NCI-H2081 (cell line): Measurements from ENCODE around the gene TMEM170A.
"Not testable (repeated sequence)": the region's sequence is repeated elsewhere in the genome, so short reads cannot be mapped to it uniquely, and the experiment has no call there.

Source experiments
- DNase-seq, 2 experiments: peaks; one replicate each; lab custom pipeline; 2025; lab: John Stamatoyannopoulos, UW

TMEM170A gene

DNA sequence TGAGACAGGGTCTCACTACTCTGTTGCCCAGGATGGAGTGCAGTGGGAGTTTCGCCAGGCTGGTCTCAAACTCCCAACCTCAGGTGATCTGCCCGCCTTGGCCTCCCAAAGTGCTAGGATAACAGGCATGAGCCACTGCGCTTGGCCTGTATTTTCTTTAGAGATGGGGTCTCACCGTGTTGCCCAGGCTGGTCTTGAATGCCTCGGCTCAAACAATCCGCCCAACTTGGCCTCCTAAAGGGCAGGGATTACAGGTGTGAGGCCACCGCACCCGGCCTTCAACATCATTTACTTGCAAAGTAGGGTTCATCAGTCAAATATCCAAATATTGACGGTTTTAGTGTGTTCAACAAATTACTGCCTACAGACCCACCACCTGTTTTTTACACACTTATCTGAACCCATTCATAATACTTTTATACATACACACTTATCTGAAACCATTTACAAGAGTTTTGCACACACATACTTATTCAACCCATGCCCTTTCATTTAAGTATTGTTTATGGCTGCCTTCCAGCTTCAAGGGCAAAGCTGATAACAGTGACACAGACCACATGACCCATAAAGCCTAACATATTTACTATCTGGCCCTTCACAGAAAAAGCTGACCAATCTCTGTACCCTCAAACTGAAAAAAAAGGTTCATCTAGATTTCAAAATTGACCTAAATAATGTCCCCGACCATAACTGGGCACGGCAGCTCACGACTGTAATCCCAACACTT, 11.9 kb downstream of the TMEM170A start:
- no peak for DNase-seq

DNA sequence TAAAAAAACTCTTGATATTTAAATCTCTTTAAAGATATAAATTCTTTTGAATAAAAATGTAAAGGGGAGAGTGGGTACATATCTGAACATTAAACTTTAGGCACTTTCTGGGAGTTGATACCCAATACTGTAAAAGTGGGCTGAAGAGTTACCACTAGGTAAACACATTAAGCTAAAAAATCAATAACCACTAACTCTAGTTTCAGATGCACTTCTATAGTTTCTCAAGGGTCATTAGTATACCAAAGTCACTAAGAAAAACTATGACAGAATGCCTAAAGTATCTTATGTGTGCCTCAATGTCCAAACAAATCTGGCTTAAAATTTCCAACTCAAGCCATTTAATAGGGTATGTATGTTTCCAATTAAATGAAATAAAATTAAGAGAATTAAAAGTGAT, 18.1 kb downstream of the TMEM170A start:
- no peak for DNase-seq

DNA sequence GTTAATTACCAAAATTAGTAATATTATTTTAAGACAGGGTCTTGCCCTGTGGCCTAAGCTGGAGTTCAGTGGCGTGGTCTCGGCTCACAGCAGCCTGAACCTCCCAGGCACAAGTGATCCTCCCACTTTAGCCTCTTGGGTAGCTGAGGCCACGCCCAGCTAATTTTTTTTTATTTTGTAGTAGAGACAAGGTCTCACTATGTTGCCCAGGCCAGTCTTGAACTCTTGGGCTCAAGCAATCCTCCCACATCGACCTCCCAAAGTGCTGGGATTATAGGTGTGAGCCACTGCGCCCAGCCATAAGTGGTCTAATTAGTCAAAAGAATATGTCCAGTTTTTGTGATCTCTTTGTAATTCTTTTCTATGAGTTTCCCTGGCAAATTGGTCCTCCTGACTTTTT, 19.2 kb downstream of the TMEM170A start:
- DNase-seq: no peak

DNA sequence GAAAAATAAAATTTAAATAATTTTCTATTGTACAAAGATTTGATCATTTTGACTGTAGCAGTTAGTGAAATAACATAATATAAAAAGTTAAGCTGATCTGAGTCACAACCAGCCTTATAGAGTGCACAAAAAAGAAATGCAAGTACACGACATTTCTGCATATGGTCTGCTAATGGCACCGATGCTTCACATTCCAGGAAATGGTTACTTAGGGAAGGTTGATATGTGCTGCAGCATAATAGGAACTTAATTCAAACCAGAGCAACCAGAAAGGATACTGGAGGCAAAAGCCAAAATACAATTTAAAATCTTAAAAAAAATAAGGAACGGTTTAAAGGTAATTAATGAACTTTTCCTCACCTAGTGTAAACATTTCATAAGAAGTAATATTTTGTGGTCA, 21.2 kb downstream of the TMEM170A start:
- no peak for DNase-seq

DNA sequence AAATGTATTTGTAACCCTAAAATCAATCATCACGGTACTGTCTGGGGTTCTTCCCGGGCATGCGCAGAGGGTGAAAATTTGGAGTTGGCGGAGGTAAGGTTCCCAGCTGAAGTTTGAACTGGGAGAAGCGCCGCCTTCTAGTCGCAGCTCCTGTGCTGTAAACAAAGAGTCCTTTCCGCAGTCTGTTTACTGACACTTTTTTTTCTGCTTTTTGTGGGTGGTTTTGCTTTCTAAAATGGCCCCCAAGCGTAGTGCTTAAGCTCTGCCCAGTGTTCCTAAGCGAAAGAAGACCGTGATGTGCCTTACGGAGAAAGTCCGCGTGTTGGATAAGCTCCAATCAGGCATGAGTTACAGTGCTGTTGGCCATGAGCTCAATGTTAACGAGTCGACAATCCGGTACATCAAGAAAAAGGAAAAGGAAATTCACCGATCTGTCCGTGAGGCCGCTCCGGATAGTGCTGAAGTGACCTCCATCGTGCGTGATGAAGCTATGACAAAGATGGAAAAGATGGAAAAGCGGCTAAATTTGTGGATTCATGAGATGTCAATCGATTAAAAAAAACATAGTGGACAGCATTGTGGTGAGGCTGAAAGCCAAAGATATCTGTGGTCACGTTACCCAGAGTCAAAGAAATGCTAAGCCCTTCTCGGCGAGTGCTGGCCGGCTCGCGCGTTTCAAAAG, 30.6 kb downstream of the TMEM170A start:
- DNase-seq: peak; percentile 66 to 73

DNA sequence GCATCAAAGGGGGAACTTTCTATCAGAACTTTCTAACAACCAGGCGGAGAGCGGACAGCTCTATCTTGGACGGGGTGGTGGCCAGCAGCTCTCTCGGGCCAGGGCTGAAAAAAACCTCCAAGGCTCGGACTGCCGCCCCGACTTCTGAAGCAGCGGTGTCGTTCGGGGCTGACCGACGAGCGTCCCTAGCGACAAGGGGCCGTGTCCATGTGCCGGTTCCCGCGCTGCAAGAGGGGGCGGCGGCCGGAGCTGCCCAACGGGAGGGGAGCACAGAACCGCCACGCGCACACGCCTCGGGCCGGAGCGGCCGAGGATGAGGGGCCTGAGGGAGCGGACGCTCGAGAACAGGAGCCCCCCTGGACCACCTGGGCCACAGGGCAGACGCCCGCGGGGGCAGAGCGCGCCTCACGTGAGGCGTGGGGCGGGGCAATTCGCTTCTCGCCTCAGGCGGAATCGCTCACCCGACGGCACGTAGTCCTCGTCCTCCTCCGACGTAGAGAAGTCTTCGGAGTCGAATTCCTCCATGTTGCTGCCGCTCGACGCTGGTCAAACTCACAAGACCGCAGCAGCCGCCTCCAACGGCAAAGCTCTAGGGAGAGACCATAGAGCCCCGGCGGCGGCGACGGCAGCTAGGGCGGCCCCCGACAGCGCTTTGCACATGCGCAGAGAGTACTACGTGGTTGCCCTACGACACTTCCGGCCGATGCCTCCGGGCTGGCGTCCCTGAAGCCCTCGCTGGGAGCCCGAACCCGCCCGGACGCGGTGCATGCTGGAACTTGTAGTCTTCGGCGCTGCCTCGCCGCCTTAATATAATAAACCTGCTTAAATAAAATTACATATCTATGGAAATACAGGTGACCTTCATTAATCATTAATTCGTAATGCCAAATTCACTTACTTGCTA, 31.4 kb downstream of the TMEM170A start, which contains the start of gene CFDP1:
Gene CFDP1, minus strand, starts transcription at position 676 of the 904 bp plus-strand sequence. Its CDS starts 151 bp downstream, at position 525.
- peak; percentile 89 to 90 for DNase-seq

DNA sequence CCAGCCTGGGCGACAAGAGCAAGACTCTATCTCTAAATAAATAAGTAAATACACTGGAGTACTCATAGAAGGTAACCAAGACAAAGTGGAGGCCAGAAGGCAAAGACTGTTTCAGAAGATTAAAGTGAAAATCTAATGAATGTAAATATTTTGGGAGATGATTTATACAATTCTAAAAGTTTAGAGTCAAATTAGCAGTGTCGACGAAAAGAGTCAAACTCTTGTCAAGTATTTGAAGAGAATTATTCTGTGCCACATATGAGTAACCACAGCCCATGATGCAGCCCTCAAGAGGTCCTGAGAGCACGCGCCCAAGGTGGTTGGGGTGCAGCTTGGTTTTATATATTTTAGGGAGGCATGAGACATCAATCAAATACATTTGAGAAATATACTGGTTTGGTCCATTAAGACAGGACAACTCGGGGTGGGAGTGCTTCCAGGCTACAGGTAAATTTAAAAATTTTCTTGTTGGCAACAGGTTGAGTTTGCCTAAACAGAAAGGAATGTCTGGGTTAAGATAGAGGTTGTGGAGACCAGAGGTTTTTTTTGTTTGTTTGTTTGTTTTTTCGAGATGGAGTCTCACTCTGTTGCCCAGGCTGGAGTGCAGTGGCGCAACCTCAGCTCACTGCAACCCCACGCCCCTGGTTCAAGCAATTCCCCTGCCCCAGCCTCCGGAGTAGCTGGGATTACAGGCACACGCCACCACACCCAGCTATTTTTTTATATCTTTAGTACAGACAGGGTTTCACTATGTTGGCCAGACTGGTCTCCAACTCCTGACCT, 34.7 kb downstream of the TMEM170A start:
- no peak for DNase-seq

DNA sequence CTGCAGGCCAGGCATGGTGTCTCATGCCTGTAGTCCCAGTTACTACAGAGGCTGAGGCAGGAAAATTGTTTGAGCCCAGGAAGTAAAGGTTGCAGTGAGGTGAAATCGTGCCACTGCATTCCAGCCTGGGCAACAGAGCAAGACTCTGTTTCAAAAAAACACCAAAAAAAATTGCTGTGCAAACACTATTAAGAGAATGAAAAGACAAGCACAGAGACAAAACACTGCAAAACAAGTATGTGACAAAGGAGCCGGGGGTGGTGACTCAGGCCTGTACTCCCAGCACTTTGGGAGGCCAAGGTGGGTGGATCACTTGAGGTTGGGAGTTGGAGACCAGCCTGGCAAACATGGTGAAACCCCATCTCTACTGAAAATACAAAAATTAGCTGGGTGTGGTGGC, 38.0 kb downstream of the TMEM170A start:
- not testable (repeated sequence) for DNase-seq

DNA sequence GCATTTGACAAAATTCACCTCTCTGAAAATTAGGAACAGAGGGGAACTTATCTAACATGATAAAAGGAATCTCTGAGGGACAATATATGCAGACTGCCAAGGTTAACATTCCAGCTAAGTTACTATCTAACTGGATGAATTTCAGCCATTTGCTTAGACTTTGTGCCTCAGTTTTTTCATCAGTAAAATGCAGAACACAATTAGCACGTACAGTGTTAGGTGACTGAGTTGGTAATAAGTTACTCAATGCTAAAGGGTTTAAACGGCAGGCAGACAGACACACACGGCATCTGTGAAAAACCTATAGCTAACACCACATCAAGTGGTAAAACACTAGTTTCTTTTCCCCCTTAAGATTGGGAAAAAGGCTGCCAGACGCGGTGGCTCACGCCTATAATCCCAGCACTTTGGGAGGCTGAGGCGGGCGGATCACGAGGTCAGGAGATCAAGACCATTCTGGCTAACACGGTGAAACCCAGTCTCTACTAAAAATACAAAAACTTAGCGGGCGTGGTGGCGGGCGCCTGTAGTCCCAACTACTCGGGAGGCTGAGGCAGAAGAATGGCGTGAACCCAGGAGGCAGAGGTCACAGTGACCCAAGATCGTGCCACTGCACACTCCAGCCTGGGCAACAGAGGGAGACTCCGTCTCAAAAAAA, 40.3 kb downstream of the TMEM170A start:
- not testable (repeated sequence) for DNase-seq

DNA sequence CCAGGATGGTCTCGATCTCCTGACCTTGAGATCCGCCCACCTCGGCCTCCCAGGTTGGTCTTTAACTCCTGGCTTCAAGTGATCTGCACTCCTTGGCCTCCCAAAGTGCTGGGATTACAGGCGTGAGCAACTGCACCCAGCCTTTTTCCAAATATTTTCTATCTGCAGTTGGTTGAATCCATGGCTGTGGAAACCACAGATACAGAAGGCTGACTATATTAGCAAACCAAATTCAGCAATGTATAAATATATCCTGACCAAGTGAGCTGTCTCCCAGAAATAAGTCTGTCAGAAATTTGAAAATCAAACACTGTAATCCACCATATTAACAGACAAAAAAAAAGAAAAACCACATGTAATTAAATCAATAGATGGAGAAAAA, 40.8 kb downstream of the TMEM170A start:
- DNase-seq: no peak

DNA sequence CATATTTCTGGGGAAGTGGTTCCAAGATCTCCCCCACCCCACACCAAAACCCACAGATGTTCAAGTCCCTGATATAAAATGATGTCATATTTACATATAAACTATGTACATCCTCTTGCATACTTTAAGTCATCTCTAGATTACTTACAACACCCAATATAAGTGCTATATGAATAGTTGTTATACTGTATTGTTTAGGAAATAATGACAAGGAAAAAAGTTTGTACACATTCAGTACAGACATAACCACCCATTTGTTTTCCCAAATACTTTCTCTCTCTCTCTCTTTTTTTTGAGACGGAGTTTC, 42.7 kb downstream of the TMEM170A start:
- DNase-seq: no peak

DNA sequence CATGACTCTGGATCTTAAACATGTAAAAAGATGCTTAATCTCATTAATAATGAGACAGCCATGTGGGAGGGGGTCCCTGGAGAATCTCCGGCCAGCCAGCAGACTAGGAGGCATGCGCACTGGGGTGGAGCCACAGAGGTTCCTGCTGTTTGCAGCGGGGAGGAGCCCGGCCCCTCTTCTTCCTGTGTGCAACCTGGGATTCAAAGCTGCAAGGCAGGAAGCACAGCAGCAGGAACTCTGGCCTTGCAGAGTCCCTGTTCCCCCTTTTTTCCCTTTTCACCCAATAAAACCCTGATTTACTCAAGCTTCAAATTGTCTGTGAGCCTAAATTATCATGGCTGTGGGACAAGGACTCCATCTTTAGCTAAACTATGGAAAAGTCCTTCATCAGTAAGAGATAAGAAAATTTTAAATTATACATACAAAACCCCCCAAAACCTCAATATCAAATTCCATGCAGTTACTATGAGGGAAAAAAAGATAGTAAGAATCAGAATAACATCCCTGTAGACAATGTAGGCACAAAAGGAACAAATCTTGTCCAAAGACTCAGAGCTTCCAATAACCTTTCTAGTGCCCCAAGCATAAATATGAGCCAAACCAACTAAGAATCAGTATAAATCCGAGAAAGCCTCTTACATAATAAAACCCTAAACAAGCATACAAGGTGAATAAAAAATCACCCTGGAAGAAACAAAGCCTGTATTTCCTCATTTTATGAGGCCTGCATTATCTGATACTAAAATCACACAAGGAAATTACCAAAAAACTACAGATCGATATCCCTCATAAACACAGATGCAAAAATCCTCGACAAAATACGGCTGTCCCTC, 43.3 kb downstream of the TMEM170A start:
- peak in 1 of 2 experiments; percentile 11 for DNase-seq

DNA sequence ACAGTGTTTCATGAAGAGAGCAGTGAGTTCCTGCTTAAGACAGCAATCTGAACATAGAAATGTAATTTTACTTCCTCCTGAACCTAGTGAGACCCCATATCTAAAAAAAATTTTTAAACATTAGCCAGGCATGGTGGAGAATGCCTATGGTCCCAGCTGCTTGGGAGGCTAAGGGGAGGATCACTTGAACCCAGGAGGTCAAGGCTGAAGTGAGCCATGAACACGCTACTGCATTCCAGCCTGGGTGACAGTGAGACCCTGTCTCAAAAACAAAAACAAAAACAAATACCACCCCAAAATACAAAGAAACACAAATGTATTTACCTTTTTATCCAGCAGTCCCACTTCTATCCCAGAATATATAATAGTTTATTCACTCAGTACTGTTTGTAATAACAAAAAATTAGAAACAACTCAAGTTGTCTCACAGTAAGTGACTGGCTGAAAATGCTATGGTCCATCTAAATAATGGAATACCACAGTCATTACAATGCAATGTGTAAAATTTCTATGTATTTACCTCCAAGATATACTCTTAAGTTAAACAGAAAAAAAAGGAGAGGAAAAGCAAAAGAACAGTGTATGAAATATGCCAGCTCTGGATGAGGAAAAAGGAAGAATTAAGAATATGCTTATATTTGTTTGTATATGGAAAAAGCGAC, 47.5 kb downstream of the TMEM170A start:
- DNase-seq: no peak

DNA sequence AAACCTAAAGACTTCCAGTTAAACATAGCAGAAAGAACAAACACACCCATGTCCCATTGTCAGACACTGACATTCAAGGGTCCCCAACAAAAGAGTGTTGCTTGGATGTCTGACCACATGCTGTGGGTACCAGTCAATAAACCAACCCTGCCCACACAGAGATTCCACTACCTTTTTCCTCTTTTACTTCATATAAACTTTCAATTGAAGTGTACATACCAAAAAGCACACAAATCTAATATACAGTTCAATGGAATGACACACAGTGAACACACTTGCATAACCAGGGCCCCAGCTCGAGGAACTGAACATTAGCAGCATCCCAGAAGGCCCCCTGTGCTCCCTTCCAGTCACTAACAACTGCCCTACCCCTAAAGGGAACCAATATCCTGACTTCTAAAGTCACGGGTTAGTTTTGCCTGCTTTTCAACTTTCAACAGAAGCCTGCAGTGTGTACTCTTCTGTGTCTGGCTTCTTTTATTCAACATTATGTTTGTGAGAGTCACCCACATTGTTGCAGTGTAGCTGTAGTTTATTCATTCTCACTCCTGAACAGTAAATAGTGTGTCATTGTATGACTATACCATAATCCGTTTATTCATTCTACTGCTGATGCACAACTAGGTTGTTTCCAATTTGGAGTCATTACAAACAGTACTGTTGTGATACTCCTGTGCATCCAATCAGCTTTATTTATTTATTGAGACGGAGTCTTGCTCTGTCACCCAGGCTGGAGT, 49.2 kb downstream of the TMEM170A start:
- DNase-seq: no peak

DNA sequence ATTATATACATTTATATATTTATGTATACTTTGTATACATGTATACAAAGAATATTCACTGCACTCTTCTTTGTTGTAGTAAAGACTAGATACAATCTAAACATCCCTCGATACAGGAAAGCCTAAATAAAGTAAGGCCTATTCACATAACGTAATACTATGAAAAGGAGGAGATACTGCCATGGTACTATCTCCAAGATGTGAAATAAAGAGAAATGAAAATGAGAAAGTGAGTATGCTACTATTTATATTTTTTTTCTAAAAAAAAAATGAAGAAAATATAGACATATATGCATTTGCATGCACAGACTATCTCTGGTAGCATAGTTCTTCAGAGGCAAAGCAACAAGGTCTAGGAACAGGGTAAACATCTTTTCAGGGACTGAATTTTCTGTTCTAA, 50.5 kb downstream of the TMEM170A start:
- DNase-seq: no peak

DNA sequence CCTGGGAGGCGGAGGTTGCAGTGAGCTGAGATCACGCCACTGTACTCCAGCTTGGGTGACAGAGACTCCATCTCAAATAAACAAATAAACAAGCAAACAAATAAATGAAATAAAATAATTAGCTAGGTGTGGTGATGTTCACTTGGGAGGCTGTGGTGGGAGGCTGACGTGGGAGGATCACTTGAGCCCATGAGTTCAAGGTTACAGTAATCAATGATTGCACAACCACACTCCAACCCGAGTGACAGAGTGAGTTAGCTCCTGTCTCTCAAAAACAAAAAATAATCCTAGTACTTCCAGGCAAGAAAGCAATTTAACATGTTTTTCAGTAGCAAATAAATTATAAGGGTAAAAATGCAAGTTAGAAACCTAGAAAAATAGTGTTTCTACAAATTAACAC, 57.5 kb downstream of the TMEM170A start:
- DNase-seq: no peak

DNA sequence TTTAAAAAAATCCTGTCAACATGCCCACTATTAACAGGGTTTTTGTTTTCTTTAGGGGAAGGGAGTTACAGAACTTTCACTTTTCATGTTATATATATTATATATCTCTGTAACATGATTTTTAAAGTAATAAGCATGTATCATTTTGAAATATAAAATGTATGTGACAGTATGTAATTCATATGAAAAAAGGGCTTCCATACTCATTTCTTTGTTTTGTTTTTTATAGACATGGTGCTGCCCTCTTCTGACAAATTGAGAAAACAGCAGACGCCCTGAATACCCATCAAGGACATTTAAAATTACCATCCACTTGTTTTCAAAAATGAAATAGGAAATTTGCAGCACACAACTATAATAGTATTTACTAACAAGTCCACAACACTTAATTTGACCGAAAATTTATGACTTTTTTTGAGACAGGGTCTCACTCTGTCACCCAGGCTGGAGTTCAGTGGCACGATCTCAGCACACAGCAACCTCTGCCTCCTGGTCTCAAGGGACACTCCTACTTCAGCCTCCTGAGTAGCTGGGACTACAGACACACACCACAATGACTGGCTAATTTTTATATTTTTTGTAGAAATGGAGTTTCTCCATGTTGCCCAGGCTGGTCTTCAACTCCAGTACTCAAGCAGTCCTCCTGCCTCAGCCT, 61.5 kb downstream of the TMEM170A start:
- no peak for DNase-seq

DNA sequence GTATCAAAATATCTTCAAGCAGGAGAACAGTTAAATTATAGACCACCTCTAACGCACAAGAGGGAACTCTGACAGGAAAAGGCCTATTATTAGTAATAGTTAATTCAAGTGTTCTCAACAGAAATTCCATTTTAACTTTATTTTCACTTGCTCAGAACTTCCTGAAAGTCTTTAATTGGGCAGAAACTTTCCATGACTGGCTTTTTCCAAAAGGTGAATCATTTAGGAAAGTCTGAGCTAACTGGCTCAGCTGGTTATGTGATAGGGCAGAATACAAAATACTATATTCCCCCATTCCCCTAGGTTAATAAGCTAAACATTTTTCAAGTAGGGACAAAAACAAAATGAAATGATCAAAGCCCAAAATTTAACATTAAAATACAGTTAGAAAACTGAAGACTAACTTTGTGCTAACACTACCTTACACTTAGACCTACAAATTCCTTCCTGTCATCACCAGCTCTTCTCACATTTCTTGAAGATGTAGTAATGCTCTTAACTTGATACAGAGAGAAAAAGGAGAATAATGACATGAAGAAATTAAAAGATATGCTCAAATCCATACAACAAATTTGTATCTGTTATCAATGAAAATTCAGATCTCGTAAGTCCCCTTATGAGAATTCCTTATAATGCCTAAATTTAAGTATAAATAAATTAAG, 62.2 kb downstream of the TMEM170A start:
- no peak for DNase-seq
